A673 (cell line): ENCODE data around the gene CDK17.

ENCODE experiments used
- CTCF ChIP-seq: fragments of 300-800, 200-600 bp; sonication (generic); conservative IDR thresholded peaks from 2 replicates; pipeline ENCODE4 v1.5.1; 2017; ENCODE audit warnings: low read depth, mild to moderate bottlenecking, antibody characterized with exemption, low read length, moderate library complexity, mixed read lengths
- EZH2 ChIP-seq: fragments of 200-600 bp; sonication (generic); IDR thresholded peaks from 2 replicates; pipeline ENCODE4 v1.6.1; 2017; ENCODE audit warnings: borderline replicate concordance, low read depth, mild to moderate bottlenecking, mixed read lengths, antibody characterized with exemption, low read length; ENCODE audit not compliant: poor library complexity, severe bottlenecking

GRCh38 chr12:96375841-96376604, 24.2 kb downstream of the CDK17 start:
- TF ChIP-seq CTCF, result no peak
- no peak for TF ChIP-seq EZH2
